Measurements from ENCODE around the gene NCK1.
"Not testable (repeated sequence)": the region's sequence is repeated elsewhere in the genome, so short reads cannot be mapped to it uniquely, and the experiment has no call there.

GRCh38 chr3:136879510-136879909 lies 17.5 kb downstream of the NCK1 start:
- TF ChIP-seq POLR2A, CTCF, POLR2AphosphoS5 (IDR thresholded peaks at IDR 0.05): not testable (repeated sequence)

Measured in gastroesophageal sphincter (tissue), 3 donors.